ENCODE measurements around the gene CCZ1. TPM values are rescaled to one million over a fixed set of nuclear protein-coding genes. Genes with fewer than 3 reads are reported as not detected.
"Not testable (repeated sequence)": the region's sequence is repeated elsewhere in the genome, so short reads cannot be mapped to it uniquely, and the experiment has no call there.

CCZ1 gene
- total and polyA plus RNA-seq, 2 of the 8 experiments (the other 6 are each of a cell fraction or from before 2014, with no cell fraction given): 56.3 to 150 TPM

DNA sequence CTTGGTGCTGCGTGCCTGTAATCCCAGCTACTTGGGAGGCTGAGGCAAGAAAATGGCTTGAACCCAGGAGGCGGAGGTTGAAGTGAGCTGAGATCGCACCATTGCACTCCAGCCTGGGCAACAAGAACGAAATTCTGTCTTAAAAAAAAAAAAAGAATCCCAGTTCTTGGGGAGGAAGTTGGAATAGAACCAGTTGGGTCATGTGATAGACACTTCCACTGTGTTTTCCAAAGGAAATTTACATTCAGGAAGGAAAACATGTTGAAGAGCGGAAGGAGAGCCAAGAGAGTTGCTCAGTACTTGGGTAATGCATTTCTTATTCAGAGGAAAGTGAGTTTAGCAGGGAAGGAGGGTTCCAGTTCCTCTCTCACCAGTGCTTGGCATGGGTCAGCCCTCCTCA is 37.3 kb upstream of the CCZ1 start:
- 83% methylated on average over 5 of the region's 5 CpGs; no CpG with 5 or more reads in 1 of the 2 experiments for WGBS, 2 experiments (ENCODE audit: extremely low coverage in 1 of 2, insufficient coverage in 1 of 2, insufficient read length in 1 of 2, insufficient replicate concordance in 2 of 2, low coverage in 1 of 2, low lambda C conversion rate in 2 of 2, missing lambda C conversion rate in 1 of 2)
- POLR2A ChIA-PET (ENCODE audit: partially characterized antibody); FAIRE-seq: not testable (repeated sequence)

DNA sequence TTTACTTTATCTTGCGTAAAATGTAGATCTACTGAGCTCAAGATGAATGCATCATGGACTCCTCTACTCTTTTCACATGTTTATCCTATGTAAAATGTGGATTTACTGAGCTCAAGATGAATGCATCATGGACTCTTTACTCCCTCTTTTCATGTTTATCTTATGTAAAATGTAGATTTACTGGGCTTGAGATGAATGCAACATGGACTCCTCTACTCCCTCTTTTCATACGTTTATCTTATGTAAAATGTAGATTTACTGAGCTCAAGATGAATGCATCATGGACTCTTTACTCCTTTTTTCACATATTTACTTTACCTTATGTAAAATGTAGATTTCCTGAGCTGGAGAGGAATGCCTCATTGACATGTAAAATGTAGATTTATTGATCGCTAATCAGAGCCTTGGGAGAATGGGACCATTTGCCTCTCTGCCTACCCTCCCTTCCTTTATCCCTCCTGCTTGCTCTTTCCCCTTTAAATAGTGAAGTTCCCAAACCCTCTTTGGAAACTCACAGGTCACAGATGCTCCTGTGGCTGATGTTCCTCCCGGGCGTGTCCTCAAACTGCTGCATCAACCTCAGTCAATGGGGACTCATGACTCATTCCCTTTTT is 35.7 kb upstream of the CCZ1 start:
- H4K5ac ChIP-seq (ENCODE audit: insufficient read length, low read depth, low read length); FAIRE-seq; H3K79me2 ChIP-seq (ENCODE audit: control insufficient read depth in 1 of 2, insufficient read depth in 2 of 2, low read length in 2 of 2); H2BK12ac ChIP-seq (ENCODE audit: low read depth, low read length); H3K4me2 ChIP-seq (ENCODE audit: insufficient read depth in 1 of 2, low read depth in 2 of 2, low read length in 2 of 2); H3K23ac ChIP-seq (ENCODE audit: insufficient read length); POLR2A ChIA-PET (ENCODE audit: partially characterized antibody); H3K9ac ChIP-seq (replicated peaks in 1 of 4; ENCODE audit: extremely low read depth in 1 of 4, low read depth in 3 of 4, low read length in 3 of 4); H2BK120ac ChIP-seq (replicated peaks; ENCODE audit: low read depth, low read length); H3K14ac ChIP-seq (ENCODE audit: insufficient read length); H3K4me3 ChIP-seq (ENCODE audit: extremely low read depth in 1 of 4, insufficient read depth in 2 of 4, low read depth in 3 of 4, low read length in 4 of 4); CTCF ChIA-PET (ENCODE audit: partially characterized antibody); H2BK5ac ChIP-seq (ENCODE audit: low read depth, low read length); H2AFZ ChIP-seq (ENCODE audit: low read length); H2BK20ac ChIP-seq (ENCODE audit: low read length); DNase-seq (ENCODE audit: low read depth in 1 of 2, low spot score in 2 of 2); H4K20me1 ChIP-seq (replicated peaks in 1 of 2; ENCODE audit: control insufficient read depth in 1 of 2, insufficient read depth in 2 of 2, low read length in 2 of 2); H3K18ac ChIP-seq (ENCODE audit: extremely low read depth, low read length); H3K23me2 ChIP-seq (ENCODE audit: low read depth, low read length); H4K8ac ChIP-seq (ENCODE audit: extremely low read depth, insufficient read depth, low read length); H3K4me1 ChIP-seq (replicated peaks in 1 of 4; ENCODE audit: control insufficient read depth in 3 of 4, insufficient read depth in 4 of 4, low read length in 3 of 4); H3K27me3 ChIP-seq (replicated peaks in 1 of 4; ENCODE audit: control insufficient read depth in 3 of 4, extremely low read depth in 1 of 4, insufficient read depth in 3 of 4, low read length in 3 of 4); H3K79me1 ChIP-seq (ENCODE audit: low read depth, low read length); H2AK5ac ChIP-seq (ENCODE audit: low read depth, low read length); H3K4ac ChIP-seq (replicated peaks; ENCODE audit: insufficient read length, low read depth, low read length); H3K36me3 ChIP-seq (ENCODE audit: control insufficient read depth in 2 of 4, insufficient read depth in 4 of 4, low read length in 3 of 4); H4K91ac ChIP-seq (replicated peaks; ENCODE audit: insufficient read length, low read length); H2BK15ac ChIP-seq (ENCODE audit: low read length); H3K56ac ChIP-seq (replicated peaks; ENCODE audit: insufficient read length, low read depth, low read length); H3K27ac ChIP-seq (ENCODE audit: low read depth, low read length); H3K9me3 ChIP-seq (ENCODE audit: insufficient read depth in 2 of 2, low read depth in 1 of 2, low read length in 1 of 2): not testable (repeated sequence)
- WGBS, 2 experiments (ENCODE audit: extremely low coverage in 1 of 2, insufficient coverage in 1 of 2, insufficient read length in 1 of 2, insufficient replicate concordance in 2 of 2, low coverage in 1 of 2, low lambda C conversion rate in 2 of 2, missing lambda C conversion rate in 1 of 2): 86% methylated on average over 5 of the region's 5 CpGs; no CpG with 5 or more reads in 1 of the 2 experiments

More for the DNA sequence above, 37.3 kb upstream of the CCZ1 start:
- H3K4me3 ChIP-seq (ENCODE audit: extremely low read depth in 1 of 4, insufficient read depth in 2 of 4, low read depth in 3 of 4, low read length in 4 of 4); H3K27me3 ChIP-seq (replicated peaks in 1 of 4; ENCODE audit: control insufficient read depth in 3 of 4, extremely low read depth in 1 of 4, insufficient read depth in 3 of 4, low read length in 3 of 4); H3K79me1 ChIP-seq (ENCODE audit: low read depth, low read length); H3K4me2 ChIP-seq (ENCODE audit: insufficient read depth in 1 of 2, low read depth in 2 of 2, low read length in 2 of 2); H2BK20ac ChIP-seq (ENCODE audit: low read length); H3K4me1 ChIP-seq (replicated peaks in 1 of 4; ENCODE audit: control insufficient read depth in 3 of 4, insufficient read depth in 4 of 4, low read length in 3 of 4); H2AFZ ChIP-seq (ENCODE audit: low read length); H4K20me1 ChIP-seq (replicated peaks in 1 of 2; ENCODE audit: control insufficient read depth in 1 of 2, insufficient read depth in 2 of 2, low read length in 2 of 2); H4K8ac ChIP-seq (ENCODE audit: extremely low read depth, insufficient read depth, low read length); H3K23me2 ChIP-seq (ENCODE audit: low read depth, low read length); H3K23ac ChIP-seq (ENCODE audit: insufficient read length); CTCF ChIA-PET (ENCODE audit: partially characterized antibody); H2BK15ac ChIP-seq (ENCODE audit: low read length); H3K56ac ChIP-seq (replicated peaks; ENCODE audit: insufficient read length, low read depth, low read length); H2AK5ac ChIP-seq (ENCODE audit: low read depth, low read length); H3K36me3 ChIP-seq (ENCODE audit: control insufficient read depth in 2 of 4, insufficient read depth in 4 of 4, low read length in 3 of 4); H3K4ac ChIP-seq (replicated peaks; ENCODE audit: insufficient read length, low read depth, low read length); H2BK12ac ChIP-seq (ENCODE audit: low read depth, low read length); H3K79me2 ChIP-seq (ENCODE audit: control insufficient read depth in 1 of 2, insufficient read depth in 2 of 2, low read length in 2 of 2); H3K18ac ChIP-seq (ENCODE audit: extremely low read depth, low read length); H3K9ac ChIP-seq (replicated peaks in 1 of 4; ENCODE audit: extremely low read depth in 1 of 4, low read depth in 3 of 4, low read length in 3 of 4); H3K9me3 ChIP-seq (ENCODE audit: insufficient read depth in 2 of 2, low read depth in 1 of 2, low read length in 1 of 2); H4K91ac ChIP-seq (replicated peaks; ENCODE audit: insufficient read length, low read length); DNase-seq (ENCODE audit: low read depth in 1 of 2, low spot score in 2 of 2); H3K27ac ChIP-seq (ENCODE audit: low read depth, low read length); H4K5ac ChIP-seq (ENCODE audit: insufficient read length, low read depth, low read length); H2BK5ac ChIP-seq (ENCODE audit: low read depth, low read length); H3K14ac ChIP-seq (ENCODE audit: insufficient read length); H2BK120ac ChIP-seq (replicated peaks; ENCODE audit: low read depth, low read length): not testable (repeated sequence)

Data from H1 (cell line).